HK-2 (cell line): ENCODE data around the gene IPP.
"Not testable (repeated sequence)": the region's sequence is repeated elsewhere in the genome, so short reads cannot be mapped to it uniquely, and the experiment has no call there.

Experiments
- DNase-seq: peaks from one replicate; pipeline ENCODE4 v3.0.0-alpha.2; 2018; ENCODE audit not compliant: unreplicated experiment

Gene IPP

GRCh38 chr1:45684402-45684801 is 66.1 kb downstream of the IPP start:
- no peak for DNase-seq

GRCh38 chr1:45682942-45683341 is 67.5 kb downstream of the IPP start:
- no peak for DNase-seq

DNA sequence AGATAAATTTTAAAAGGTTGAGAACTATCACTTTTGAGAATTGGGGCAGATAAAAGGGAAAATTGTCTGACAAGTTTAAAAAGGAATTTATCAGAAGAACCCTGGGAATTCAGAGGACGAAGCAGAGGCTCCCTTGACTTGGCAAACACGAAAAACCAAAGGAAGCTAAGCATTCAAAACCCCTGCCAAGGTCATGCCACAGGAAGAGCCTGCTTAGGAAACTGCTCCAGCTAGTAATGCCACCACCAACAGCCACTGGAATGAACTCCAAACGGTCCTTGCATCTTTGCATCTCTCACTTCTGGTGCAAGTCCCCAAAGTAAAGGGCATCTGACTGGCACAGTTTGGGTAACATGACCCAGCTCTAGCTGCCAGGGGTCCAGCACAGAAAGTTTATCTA is 71.3 kb downstream of the IPP start:
- DNase-seq: no peak

DNA sequence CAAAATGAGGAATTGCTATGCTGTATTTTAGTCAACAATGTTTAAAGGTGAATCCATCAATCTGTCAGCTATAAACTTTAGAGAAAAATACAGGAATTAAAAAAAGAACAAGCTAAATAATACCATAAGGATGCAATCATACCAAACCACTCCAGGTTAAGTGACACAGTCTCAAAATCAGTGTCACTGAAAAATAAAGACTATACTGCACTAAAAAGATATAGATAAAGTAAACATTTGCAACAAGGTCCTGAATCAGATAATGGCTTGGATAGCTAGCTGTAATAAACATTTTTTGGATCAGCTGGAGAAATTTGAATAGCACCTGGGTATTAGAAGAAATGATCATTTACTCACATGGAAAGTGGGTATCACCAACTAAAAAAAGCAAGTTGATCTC is 72.0 kb downstream of the IPP start:
- DNase-seq: no peak

DNA sequence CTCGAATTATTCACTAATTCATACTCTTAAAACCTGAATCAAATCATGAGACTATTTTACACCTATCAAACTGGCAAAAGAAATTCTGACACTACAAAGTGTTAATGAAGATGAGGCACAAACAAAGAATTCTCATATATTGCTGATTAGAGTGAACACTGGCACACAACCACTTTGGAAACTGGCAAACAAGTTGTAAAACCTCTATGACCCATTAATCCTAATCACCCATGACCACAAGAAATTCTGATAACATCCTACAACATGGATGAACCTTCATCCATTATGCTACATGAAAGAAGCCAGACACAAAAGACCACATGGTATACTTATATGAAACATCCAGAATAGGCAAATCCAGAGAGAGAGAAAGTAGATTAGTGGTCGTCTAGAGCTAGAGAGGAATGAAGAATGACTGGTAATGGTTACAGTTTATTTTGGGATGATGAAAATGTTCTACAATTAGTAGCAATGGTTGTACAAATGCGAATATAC is 72.7 kb downstream of the IPP start:
- DNase-seq: no peak

DNA sequence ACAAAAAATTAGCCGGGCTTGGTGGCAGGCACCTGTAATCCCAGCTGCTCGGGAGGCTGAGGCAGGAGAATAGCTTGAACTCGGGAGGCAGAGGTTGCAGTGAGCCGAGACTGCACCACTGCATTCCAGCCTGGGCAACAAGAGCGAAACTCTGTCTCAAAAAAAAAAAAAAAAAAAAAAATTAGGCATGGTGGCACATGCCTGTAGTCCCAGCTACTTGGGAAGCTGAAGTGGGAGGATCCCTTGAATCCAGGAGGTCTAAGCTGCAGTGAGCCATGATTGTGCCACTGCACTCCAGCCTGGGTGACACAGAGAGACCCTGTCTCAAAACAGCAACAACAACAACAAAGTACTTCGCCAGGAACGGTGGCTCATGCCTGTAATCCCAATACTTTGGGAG is 73.9 kb downstream of the IPP start:
- not testable (repeated sequence) for DNase-seq

- no peak for DNase-seq
Measured at GRCh38 chr1:45674478-45674877, 76.0 kb downstream of the IPP start.

DNA sequence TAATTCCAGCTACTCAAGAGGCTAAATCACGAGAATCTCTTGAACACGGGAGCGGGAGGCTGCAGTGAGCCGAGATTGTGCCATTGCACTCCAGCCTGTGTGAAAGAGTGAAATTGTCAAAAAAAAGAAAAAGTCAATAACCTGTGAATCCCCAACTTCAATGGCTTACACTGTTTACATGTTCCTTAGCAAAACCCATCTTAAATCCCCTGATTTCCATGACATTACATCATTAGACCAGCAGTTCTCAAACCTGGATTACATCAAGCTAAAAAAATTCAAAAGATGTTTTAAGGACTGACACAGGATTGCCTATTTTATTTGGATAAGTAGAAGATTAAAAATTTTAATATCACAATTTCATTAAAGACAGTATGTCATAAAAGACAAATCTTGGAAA is 76.5 kb downstream of the IPP start:
- no peak for DNase-seq

- no peak for DNase-seq
Measured at GRCh38 chr1:45669859-45670655, 80.4 kb downstream of the IPP start.

- DNase-seq: no peak
Measured at GRCh38 chr1:45669379-45669778, 81.1 kb downstream of the IPP start.

- DNase-seq: no peak
Measured at GRCh38 chr1:45668526-45668925, 81.9 kb downstream of the IPP start.

DNA sequence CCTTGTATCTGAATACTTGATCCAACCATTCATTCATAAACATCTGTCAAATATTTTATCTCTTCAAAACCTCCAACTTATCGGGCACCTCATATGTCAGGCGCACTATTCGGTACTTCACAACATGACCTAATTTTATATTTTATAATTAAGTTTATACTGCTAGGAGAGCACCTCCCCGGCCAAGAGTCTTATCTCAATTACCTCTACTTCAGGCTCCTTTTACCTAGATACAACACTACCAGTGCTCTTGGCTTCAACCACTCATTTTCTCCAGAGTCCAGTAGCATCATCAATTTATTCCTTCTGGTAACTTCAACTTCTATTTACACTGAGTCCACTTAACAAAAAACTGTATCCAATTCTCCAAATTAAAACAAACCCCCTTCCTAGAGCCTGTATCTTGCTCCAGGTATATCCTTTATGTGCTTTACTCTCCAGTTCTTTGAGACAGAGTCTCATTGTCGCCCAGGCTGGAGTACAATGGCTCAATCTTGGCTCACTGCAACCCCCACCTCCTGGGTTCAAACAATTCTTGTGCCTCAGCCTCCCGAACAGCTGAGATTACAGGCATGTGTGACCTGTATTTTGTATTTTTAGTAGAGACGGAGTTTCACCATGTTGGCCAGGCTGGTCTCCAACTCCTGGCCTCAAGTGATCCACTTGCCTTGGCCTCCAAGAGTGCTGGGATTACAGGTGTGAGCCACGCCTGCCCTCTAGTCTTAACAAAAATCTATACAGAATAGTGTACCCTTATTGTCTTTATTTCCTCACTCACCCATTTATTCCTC is 82.9 kb downstream of the IPP start:
- no peak for DNase-seq

- DNase-seq: no peak
Measured at GRCh38 chr1:45666836-45667235, 83.6 kb downstream of the IPP start.

- no peak for DNase-seq
Measured at GRCh38 chr1:45660336-45660735, 90.1 kb downstream of the IPP start.

DNA sequence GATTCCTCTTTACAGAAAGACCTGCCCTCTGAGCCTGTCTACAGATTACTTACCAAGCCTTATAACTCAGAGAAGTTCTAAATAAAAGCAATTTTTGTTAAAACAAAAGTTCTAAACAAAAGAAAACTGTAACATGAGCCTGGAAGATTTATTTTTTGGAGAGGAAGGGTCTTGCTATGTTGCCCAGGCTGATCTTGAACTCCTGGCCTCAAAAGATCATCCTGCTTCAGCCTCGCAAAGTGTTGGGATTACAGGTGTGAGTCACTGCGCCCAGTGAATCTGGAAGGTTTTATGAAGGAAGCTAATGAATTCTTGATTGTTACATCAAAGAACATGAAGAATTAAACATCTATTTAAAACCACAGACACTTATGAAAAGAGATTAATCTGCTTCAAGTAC is 91.2 kb downstream of the IPP start:
- no peak for DNase-seq

- DNase-seq: no peak
Measured at GRCh38 chr1:45658171-45658570, 92.3 kb downstream of the IPP start.

DNA sequence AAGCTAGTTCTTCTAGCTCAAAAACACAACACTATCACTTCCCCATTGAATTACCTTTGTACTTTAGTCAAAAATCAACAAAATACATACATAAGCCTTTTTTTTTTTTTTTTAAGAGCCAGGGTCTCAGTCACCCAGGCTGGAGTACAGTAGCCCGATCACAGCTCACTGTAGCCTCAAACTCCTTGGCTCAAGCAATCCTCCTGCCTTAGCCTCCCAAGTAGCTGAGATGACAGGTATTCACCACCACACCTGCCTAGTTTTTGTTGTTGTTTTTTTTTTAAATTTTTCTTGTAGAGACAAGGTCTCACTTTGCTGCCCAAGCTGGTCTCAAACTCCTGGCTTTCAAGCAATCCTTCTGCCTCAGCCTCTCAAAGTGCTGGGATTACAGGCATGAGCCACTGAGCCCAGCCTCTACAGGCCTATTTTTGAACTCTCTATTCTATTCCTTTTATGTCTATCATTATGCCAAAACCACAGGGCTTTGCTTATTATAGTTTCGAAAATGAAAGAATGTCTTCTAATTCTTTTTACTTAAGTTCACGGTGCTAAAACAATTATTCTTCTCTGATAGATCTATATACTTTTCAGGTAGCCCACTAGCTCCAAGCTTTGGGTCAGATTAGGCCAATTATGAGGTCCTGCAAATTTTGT is 93.8 kb downstream of the IPP start:
- no peak for DNase-seq

GRCh38 chr1:45654540-45655280 is 95.7 kb downstream of the IPP start:
- no peak for DNase-seq
